NCI-H1092 (cell line): ENCODE data around the gene VNN1.

Source experiments
- DNase-seq: peaks from one replicate; lab custom pipeline; 2025; lab: John Stamatoyannopoulos, UW

The VNN1 gene, protein sequence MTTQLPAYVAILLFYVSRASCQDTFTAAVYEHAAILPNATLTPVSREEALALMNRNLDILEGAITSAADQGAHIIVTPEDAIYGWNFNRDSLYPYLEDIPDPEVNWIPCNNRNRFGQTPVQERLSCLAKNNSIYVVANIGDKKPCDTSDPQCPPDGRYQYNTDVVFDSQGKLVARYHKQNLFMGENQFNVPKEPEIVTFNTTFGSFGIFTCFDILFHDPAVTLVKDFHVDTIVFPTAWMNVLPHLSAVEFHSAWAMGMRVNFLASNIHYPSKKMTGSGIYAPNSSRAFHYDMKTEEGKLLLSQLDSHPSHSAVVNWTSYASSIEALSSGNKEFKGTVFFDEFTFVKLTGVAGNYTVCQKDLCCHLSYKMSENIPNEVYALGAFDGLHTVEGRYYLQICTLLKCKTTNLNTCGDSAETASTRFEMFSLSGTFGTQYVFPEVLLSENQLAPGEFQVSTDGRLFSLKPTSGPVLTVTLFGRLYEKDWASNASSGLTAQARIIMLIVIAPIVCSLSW

DNA sequence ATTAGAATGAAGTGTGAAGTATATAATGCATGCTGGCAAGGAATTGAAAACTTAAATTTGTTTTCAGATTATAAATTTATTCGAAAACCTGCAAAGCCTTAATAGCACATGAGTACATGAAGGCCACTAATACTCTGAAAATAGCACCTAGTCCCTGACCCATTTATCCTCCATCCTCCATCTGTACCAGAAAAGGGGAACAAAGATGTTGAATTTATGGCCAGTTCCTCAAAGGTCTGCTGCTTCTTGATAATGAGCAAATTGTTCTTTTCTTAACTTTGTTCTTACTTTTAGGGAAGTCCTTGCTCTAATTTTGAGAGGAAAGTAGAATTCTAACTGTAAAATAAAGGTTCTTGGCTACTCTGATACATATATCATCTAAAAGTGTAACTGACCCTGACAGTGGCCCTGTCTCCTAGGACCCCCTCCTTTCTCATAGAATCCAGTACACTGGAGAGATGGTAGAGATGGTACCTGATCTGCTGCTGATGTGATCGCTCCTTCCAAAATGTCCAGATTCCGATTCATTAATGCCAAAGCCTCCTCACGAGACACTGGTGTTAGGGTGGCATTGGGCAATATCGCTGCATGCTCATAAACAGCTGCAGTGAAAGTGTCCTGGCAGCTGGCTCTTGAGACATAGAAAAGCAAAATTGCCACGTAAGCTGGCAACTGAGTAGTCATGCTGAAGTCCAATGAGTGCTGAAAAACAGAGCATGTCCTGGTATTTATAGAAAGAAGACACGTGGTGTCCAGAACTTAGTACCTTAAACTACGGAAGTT is at the start of gene VNN1:
Gene VNN1 (minus strand): TSS at position 704 of the 783 bp plus-strand sequence. CDS start 20 bp downstream, at position 684.
- DNase-seq = no peak

DNA sequence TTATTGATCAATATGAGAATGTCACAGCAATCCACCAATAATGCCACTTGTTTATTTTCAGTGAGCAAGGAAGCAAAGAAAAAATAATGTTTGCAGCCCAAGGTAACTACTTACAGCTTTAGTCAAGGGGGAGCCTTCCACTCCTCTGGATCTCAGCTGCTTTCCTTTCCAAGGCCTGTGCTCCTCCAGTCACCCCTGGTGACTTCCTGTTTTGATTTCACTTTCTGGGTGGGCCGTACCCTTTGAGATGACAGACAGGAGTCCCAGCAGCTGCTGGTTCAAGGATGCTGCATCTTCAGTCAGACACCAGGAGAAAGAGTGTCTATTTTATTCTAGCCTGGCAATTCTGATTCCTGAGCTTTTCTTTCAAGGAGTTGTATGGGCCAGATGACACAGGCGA is 49.4 kb upstream of the VNN1 start:
- no peak for DNase-seq

DNA sequence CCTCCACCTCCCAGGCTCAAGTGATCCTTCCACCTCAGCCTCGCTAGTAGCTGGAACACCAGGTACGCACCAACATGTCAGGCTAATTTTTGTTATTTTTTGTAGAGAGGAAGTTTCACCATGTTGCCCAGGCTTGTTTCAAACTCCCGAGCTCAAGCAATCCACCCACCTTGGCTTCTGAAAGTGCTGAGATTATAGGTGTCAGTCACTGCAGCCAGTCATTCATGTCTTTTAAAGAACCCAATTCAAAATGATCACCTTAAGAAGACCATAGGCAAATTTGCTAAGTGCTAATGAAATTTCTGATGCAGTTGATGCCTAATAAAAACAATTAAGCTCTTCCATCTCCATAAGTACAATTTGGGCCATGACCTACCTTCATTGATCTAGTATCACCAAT is 46.4 kb upstream of the VNN1 start:
- no peak for DNase-seq

DNA sequence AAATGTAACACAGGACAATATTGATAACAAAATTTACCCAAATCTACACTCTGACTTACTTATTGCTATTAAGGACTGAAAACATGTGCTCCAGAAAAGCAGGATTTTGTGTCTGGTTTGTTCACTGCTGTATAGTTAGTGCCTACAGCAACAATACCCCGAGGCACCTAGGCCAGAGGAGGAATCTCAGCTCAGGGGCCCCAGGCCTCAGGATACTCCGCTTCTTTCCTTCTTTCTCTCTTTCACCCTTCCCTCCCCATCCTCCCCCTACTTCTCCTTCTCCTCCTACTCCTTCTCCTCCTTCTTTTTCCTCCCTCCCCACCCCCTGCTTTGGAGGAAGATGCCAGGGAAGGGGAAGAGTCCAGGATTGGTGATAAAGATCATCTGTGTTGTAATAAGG is 44.8 kb upstream of the VNN1 start:
- DNase-seq = no peak

DNA sequence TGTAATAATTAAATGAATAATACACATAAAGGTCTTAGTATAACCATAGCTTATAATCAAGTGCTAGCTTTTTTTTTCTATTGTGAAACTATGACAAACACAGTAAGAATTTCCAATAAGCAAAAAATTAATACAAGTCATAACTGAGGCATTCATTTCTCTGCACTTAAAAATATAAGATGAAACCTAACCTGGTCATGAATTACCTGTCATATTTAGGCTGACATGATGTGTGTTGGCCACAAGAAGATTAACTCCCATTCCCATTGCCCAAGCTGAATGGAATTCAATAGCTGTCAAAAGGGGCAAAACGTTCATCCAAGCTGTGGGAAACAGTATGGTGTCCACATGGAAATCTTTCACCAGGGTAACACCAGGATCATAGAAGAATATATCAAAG is 38.4 kb upstream of the VNN1 start:
- no peak for DNase-seq

DNA sequence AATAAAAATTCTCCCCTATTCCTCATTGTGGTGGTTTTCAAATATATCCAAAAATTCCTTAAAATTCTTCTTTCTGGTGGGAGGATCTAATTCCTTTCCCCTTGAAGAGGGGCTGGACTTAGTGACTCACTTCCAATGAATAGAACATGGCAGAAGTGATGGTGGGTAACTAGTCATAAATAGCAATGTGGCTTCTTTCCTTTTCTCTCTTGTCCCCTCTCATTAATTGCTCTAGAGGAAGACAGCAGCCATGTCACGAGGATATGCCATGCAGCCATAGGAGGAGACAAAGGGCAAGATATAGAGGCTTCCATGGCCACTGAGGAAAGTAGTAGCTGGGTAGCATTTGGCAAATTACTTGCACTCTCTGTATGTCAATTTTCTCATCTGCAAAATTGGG is 38.0 kb upstream of the VNN1 start:
- DNase-seq = no peak

DNA sequence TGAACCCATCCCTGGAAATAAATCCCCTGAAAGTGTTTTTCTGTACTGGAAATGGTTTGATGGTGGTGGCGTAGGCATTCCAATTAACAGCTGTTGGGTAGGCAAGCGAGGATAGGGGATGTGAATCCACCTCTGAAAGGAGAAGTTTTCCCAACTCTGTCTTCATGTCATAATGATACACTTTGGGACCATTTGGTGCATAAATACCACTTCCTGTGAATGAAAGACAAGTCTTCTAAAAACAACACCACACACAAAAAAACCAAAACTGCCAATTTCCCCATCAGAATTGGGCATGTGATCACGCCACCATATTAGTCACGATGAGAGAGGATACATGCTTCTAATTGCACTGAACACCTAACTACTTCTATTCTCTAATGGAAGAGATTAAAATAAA is 37.5 kb upstream of the VNN1 start:
- DNase-seq = no peak

DNA sequence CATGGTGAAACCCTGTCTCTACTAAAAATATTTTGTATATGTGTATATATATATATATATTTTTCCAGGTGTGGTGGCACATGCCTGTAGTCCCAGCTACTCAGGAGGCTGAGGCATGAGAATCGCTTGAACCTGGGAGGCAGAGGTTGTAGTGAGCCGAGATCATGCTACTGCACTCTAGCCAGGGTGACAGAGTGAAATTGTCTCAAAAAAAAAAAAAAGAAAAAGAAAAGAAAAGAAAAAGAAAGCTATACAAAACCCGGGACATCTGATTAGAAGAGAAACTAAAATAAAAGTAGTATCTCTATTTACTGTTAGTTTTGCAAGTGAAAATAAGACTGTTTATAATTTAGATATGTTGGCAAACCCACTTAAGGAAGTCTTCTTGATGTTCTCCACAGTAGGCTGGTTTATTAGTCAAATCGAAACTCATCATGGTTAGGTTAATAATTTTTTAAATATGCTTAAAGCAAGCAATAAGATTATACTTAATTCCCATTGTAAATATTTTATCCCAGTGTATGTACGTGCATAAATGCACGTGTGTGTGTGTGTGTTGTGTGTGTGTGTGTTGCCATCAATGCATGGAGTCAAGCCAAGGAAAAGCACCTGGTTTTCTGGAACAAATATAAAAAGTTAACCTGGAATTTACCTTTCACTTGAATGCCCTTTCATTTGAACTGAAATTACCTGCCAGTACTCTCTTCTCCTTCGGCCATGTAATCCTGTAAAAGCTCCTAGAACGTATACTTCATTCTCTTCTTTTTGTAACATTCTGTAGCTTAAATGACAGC is 36.8 kb upstream of the VNN1 start:
- DNase-seq = no peak

DNA sequence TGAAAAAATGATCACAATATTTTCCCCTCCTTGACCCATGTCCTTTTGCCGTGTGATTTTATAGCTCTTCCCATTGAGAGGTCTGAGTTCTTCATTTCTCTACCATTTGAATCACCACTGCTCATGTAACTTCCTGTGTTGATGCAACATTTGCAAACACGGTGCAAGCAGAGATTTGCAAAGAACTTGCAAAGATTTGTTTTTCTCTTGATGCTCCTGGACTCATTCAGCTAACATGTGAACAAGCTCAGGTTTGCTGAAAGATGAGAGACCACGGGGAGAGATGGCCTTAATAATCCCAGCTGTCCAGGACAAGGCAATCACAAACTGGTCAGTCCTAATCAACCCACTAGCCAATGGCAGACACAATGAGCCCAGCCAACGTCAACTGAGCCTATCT is 35.3 kb upstream of the VNN1 start:
- no peak for DNase-seq

DNA sequence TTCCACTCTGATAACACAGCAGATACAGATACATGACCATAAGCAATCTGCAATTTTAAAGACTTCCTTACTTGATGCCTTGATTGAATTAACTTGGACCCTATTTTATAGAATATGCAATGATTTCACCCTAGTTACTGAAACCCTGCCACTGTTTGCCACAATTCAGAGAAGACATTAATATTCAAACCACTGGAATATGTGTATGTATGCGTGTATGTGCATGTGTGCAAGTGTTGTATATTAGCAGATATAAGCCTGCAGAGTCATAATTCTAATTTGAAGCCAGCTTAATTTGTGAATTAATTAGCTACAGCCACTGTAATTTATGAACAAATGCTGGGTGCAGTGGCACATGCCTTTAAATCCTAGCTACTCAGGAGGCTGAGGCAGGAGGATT is 34.6 kb upstream of the VNN1 start:
- no peak for DNase-seq

DNA sequence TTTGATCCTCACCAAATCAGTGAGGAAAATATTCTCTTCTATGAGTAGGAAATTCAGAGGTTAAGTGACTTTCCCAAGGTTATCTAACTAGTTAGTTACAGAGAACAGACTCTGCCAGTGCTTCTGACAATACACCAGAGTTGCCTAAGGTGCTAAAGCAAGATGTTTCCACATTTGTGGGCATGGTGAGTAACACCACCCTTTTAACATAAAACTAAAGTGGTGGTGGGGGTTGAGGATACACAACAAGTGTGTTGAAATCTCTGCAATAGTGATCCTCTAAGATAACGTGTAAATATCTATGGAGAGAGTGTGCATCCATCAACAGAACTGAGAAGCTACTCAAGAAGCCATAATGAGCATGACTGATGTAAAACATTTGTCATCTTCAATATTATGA is 32.2 kb upstream of the VNN1 start:
- no peak for DNase-seq

DNA sequence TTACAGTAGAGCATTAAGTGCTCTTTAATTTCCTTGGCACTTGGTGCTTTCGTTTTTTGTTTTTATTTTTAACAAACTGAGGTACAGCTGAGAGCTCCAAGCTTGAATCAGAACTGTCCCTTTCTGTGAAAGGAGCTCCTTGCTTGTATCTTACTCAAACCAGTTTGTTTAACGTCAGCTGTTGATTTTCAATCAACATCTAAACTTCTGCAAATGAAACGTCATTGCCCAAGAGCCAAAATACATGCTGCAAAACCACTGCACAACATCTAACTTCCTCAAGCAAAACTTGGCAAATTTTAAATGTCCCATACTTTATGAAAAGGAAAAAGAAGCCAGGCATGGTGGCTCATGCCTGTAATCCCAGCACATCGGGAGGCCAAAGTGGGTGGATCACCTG is 28.6 kb upstream of the VNN1 start:
- DNase-seq = no peak

DNA sequence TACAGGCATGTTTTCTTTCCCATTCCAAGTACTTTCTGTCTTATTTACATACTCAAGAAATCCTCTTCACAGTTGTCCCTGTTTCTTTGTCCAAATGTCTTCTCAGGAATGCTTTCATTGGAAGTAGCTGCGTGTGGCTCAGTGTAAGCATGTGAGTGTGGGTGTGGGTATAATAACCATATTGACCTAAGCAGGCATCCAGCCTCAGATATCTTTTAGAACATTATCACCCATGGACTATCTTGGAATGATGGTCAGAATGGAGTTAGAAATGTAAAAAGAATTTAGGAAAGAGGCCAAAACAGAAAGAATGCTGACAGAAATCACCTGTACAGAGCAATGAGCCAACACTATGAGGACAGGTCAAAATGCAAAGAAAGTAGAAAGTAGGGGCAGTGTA is 27.4 kb upstream of the VNN1 start:
- no peak for DNase-seq

DNA sequence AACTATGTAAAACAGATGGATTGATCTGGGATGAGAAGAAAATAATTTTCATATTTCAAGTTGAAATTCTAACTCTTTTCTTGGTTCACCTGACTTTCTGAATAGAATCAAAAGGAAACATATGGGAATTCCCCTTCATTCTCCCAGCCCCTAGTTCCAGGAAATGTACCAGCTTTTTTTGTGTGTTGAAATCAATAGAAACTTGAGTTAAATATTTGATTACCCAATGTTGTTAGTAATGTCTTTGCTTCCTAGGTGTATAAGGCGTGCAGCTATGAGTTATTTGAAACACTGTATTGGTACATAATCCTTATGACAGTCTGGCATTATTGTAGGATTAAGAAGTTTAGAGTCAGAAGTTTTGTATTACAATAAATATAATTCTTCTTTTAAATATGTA is 22.4 kb upstream of the VNN1 start:
- no peak for DNase-seq

DNA sequence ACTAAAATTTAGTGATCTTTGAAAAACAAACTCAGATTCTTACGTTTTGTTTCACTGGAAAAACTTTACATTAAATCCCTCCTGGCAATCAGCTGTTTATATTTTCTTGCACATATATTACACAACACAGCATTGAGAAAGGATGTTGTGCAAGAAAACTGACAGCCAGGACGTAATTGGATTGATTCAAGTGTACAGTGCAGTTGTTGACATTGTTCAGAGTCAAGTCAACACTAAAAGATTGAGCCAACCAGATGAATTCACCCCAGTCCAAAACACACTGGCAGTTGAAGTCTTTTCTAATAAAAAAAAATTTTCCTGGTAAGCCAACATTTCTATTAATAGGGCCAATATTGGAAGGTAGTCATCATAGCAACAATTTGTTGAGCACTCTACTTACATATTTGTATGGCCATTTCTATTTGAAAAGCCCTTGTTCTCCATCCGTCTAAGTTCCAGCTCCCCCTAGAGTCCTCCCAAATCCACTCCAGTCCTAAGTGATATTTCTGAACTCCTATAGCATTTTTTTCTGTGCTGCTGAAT is 20.9 kb upstream of the VNN1 start:
- no peak for DNase-seq

DNA sequence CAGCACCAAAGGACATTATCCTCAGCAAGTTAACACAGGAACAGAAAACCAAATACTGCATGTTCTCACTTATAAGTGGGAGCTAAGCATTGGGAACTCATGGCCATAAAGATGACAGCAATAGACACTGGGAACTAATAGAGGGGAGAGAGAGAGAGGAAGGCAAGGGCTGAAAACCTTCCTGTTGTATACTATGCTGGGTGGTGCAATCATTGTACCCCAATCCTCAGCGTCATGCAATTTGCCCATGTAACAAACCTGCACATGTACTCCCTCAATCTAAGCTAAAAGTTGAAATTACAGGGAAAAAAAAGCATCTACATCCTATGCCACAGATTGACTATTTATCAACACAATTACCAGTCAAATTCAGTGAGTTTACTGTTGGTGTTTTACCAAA is 20.0 kb upstream of the VNN1 start:
- no peak for DNase-seq

DNA sequence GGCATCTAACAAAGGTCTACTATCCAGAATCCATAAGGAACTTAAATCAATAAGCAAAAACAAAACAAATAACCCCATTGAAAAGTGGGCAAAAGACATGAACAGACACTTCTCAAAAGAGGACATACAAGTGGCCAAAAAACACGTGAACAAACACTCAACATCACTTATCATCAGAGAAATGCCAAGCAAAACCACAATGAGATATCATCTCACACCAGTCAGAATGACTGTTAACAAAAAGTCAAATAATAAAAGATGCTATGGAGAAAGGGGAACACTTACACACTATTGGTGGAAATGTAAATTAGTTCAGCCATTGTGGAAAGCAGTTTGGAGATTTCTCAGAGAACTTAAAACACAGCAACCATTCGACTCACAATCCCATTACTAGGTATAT is 19.4 kb upstream of the VNN1 start:
- no peak for DNase-seq

DNA sequence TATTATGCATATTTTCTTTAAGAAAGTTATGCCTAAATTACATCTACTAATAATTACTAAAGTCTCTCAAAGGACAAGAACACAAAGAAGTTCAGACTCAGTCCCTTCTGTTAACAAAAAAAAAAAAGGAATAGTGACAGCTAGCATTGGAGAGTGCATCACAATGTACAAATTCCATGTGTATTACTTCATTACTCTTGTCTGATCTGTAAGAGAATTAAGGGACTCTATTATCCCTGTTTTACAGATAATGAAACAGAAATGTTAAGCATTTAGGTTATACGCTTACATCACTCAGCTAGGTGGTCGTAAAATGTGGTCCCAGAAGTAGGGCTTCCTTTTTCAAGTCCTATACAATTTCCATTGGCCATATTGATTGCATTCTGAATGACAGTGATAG is 17.2 kb upstream of the VNN1 start:
- DNase-seq = no peak

DNA sequence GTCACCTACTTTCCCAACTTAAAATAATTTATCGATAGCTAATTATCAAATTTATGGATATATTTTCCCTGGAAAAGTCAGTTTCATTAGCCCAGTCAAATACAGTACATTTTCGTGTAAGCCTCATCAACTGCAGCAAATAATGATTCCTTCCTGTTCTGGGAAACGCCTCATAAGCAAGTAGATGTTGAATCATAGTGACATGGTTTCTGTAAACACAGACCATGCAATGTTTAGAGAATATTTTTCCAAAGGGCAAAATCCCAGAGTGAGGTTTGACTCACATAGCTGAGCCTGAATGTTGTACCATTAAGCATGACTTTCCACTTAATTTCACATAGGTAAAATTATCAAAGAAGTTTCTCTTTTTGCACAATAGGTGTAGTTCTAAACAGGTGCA is 16.7 kb upstream of the VNN1 start:
- DNase-seq = no peak

DNA sequence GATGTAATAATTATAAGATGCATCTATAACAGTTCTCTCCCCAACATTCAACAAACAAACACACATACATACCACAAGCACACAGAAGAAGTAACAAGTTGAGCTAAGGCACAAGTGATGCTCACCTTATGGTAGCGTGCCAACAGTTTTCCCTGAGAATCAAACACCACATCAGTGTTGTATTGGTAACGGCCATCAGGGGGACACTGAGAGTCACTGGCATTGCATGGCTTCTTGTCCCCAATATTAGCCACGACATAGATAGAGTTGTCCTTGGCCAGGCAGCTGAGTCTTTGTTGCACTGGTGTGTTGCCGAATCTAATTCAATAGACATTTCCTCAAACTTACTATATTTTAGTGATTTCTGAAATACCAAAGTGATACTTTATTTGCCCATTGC is 14.8 kb upstream of the VNN1 start:
- no peak for DNase-seq

DNA sequence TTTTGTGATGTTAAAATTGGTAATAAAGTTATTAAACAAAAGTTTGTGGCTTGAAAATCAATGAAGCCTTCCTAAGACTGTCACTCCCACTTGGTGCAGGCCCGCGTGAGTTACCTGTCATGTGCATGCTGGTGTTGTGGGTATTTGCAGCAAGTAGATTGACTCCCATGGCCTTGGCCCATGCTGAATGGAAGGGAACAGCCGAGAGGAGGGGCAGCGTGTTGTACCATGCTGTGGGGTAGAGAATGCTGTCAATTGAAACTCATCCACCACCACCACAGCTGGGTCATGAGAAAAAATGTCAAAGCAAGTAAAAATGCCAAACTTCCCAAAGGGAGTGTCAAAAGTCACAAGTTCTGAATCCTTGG is 12.7 kb upstream of the VNN1 start:
- no peak for DNase-seq

DNA sequence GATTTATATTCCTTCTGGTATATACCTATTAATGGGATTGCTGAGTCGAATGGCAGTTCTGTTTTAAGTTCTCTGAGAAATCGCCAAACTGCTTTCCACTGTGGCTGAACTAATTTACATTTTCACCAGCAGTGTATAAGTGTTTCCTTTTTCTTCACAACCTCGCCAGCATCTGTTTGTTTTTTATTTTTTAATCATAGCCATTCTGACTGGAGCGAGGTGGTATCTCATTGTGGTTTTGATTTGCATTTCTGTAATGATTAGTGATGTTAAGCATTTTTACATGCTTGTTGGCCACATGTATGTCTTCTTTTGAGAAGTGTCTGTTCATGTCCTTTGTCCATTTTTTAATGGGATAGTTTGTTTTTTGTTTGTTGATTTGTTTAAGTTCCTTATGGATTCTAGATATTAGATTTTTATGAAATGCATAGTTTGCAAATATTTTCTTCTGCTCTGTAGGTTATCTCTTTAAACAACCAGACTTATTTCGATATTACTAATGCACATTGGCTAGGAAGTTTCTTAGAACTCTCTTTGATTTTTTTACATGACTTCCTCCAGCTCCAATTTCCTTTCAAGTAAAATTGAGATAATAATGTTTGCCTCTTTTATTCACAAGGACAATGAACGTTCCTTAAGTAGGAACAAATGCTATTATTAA is 12.2 kb upstream of the VNN1 start:
- DNase-seq = no peak
